ENCODE data around the gene SLAMF6.
"Not testable (repeated sequence)": the region's sequence is repeated elsewhere in the genome, so short reads cannot be mapped to it uniquely, and the experiment has no call there.

- TF ChIP-seq CTCF, POLR2A (IDR thresholded peaks at IDR 0.05): not testable (repeated sequence)
Measured at GRCh38 chr1:160531809-160532556, 8.9 kb upstream of the SLAMF6 start.

Measured in lower leg skin (tissue), 3 donors.